DMS79 treated with DMSO at 0.1 percent for 48 hours (cell line): Measurements from ENCODE around the gene FAM98B.

Experiments used
- DNase-seq: peaks from one replicate; lab custom pipeline; 2025; lab: John Stamatoyannopoulos, UW

The FAM98B gene

GRCh38 chr15:38508647-38509046 lies 54.7 kb downstream of the FAM98B start:
- DNase-seq = no peak

- DNase-seq = no peak
These were observed 55.2 kb downstream of the FAM98B start for GRCh38 chr15:38509152-38509551.

- no peak for DNase-seq
These were observed 59.0 kb downstream of the FAM98B start for GRCh38 chr15:38512901-38513300.

DNA sequence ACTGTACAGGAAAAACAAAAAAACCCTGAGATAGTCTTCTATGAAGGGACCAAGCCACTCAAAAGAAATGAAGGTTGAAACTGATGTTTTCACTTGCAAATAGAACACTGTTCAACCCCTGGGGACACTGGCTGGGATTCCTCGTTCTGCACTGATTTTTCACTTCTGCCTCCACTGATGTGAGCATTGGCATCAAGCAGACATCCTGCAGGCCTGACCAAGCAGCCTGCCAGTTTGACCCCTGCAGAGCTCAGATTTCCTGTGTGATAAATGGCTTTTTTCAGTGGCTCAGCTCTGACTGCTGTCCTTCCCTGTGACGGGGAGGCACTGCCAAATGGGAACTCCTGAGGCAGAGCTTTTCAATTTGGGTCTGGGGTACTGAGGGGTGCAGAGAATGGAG lies 60.7 kb downstream of the FAM98B start:
- no peak for DNase-seq

- DNase-seq = no peak
These were observed 62.7 kb downstream of the FAM98B start for GRCh38 chr15:38516626-38517025.

DNA sequence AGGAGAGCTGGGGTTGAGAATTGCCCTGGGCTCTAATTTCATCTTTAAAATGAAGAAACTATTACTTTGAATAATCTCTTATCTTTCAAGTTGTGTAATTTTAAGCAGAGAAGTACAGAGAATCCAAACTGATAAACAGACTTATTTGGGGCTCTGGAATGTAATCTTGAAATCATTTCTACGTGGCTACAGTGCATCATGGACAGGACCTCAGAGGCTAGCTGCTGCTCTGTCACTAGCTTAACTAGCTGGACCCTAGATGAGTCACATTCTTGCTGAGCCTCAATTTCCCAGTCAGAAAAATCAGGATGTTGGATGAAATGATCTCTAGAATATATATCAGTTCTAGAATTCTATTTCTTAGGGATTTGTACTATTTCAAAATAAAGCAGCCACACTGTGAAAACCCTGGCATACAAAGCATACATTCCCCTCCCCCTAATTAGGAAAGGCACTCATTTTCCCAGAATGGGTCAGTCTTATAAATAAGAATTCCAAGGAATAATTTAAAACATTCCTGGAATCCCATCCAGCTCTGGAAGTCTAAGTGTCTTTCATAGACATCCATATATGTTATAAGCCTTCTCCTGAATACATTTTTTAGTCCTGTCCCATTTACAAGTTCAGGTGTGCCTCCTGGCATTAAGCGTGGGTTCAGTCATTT lies 63.5 kb downstream of the FAM98B start:
- no peak for DNase-seq

DNA sequence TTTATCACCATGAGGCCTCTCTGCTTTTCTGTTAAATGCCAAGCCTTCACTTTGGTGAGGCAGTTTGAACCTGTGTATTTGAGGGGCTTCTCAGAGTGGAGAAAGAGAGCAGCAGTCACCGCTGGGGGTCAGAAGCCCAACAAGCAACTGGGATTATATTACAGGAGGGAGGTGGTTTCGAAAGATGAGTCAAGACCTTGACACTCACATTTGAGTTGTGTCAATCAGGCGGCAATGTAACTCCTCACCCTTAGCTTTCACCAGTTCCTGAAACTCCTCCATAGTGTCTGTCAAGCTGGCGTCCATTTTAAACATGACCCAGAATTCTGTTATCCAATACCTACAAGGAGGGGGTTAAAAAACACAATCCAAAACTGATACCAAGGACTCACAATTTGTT lies 64.2 kb downstream of the FAM98B start:
- DNase-seq = no peak

GRCh38 chr15:38520035-38520434 lies 66.1 kb downstream of the FAM98B start:
- no peak for DNase-seq

- no peak for DNase-seq
These were observed 67.4 kb downstream of the FAM98B start for GRCh38 chr15:38521316-38521715.

DNA sequence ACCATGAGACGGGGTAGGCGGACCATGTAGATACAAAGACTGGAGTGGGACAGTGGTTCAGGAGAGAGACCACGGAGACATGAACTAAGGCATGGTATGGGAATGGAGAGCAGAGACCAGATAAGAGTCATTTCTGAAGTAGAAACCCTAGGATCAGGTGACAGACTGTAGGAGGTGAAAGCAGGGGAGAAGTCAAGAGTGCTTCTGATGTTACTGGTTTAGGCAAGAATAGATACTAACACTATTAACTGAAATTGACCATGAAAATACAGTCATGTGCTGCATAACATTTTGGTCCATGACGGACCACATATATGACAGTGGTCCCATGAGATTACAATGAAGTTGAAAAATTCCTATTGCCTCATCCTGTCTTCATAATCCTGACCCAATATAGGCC lies 69.0 kb downstream of the FAM98B start:
- DNase-seq = no peak

GRCh38 chr15:38524156-38524555 lies 70.2 kb downstream of the FAM98B start:
- no peak for DNase-seq

- DNase-seq = no peak
These were observed 71.6 kb downstream of the FAM98B start for GRCh38 chr15:38525489-38525888.

DNA sequence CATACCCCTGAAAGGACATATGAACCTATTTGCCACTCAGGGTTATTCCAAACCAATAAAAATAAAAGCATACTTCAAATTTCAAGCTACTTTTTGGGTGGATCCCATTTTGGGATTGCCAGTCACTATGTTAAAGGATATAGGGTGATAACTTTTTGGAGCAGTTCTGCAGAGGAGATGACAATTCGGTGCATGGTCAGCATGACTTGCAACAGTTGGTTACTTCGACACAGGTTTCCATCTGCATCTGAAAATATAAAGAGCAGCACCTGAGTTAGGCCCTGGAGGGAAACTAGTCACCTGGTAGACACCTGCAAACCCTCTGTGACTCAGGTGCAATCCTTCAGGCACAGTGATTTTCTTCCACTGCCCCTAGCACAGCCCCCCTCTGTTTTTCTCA lies 72.2 kb downstream of the FAM98B start:
- no peak for DNase-seq

- no peak for DNase-seq
These were observed 74.4 kb downstream of the FAM98B start for GRCh38 chr15:38528294-38528693.

DNA sequence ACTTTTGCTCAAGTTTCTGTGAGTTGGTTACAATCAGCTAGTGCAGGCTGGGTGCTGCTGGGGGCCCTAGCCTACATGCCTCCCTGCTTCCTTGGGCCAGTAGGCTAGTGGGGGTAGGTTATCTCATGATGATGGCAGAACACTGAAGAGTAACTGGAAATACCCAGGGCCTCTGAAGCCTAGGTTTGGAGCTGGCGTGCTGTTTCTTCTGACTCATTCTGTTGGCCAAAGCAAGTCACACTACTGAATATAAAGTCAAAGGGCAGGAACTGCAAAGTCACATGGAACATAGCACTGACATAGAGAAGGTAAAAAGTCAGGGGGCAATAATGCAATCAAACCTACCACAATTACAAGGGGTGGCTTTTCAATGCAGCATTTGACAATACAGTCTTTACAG lies 76.2 kb downstream of the FAM98B start:
- no peak for DNase-seq

DNA sequence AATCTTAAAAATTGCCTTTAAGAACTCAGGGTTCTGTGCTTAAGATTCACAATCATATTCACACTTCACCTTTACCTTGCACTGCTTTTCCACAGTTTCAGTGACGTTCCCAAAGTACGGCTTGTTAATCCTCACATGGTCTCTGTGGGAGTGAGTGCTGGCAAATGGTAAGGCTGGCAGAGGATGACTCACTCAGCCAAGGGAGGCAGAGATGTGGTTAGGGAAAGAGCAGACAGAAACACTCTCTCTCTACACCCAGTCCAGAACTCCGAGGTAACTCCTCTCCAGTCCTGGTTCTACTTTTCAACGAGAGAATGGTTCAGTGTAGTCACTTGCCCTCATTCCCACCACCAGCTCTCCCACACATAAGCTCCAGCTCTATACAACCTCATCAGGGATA lies 77.6 kb downstream of the FAM98B start:
- DNase-seq = no peak

DNA sequence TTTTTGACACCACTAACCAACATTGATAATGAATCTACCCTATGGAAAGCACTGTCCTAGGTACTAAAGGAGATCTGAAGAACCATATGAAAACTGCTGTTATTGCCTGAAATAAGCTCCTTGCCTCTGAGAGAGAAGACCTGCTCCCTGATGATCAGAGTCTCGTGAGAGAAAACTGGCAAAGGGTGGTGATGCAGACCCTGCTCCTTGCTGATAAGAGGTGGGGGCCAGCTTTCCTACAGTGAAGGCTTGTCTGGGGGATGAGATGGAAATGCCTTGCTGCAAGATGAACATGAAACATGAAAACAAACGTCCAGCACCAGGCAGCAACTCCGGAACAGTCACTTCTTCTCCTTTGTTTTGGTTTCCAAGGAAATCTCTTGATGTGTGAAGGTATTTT lies 78.8 kb downstream of the FAM98B start:
- DNase-seq = no peak

DNA sequence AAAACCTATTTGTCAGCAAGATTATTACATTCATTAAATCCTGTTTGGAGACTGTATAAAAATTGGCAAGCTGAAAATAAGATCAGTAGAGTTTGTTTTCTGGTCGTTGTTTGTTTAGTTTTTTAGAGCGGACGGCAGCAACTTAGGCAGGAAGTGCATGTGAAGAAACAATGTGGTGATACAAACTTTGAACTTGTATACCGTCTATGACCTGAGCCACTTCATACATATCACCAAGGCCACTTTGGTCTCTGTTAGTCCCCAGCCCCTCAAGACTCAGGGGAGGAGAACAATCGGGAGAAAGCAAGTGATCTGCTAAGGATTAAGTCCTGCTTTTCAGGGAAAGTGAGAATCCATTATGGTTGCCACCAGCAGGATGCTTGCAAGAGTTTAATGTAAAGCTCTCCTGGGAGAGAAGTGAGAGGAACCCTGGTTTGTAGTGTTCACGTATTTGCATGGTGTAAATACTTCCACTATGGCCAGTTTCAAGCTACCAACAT lies 79.5 kb downstream of the FAM98B start:
- DNase-seq = no peak

- no peak for DNase-seq
These were observed 80.0 kb downstream of the FAM98B start for GRCh38 chr15:38533926-38534325.

GRCh38 chr15:38534691-38535090 lies 80.8 kb downstream of the FAM98B start:
- DNase-seq = no peak

GRCh38 chr15:38535491-38536200 lies 81.7 kb downstream of the FAM98B start:
- no peak for DNase-seq

DNA sequence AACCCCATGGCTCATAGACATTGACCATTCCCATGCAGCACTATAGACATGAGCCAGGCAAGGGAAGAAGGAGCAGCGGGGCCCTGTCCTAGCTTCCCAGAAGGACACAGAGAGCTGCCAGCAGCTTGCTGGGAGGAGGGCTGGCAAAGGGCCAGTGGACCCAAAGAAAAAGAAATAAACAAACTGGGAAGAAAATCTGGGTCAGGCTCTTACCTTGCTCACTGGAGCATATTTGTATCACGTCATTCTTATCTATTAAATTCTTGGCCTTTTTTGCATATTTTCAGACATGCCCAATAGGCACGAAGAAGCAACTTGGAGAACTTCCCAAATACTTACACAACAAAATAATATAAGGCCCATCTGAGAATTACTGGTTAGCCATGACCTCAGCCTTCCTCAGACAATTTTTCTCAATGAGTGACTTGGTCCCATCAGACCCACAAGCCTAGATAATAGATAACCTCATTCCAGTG lies 82.3 kb downstream of the FAM98B start:
- no peak for DNase-seq
